HEK293T (cell line): ENCODE results near the gene LAMA3.

Experiments
- CTCF ChIA-PET: fragments of 350-600 bp; formaldehyde crosslinking; extraction: SDS; loops from one replicate; lab custom pipeline; 2021; ENCODE audit warnings: antibody characterized with exemption, inconsistent platforms; lab: Yijun Ruan, JAX
- POLR2A ChIA-PET: fragments of 350-600 bp; formaldehyde crosslinking; extraction: SDS; loops from one replicate; lab custom pipeline; 2020; ENCODE audit warnings: antibody characterized with exemption, inconsistent platforms; lab: Yijun Ruan, JAX
- DNase-seq: peaks from one replicate; pipeline ENCODE4 v3.0.0; 2012; ENCODE audit warnings: mixed read lengths; ENCODE audit errors: extremely low spot score
- ARNT ChIP-seq: fragments of 450-650 bp; IDR thresholded peaks from 2 replicates; pipeline ENCODE4 v1.6.1; 2017; ENCODE audit warnings: mild to moderate bottlenecking
- BHLHE40 ChIP-seq: fragments of 450-650 bp; IDR thresholded peaks from 2 replicates; pipeline ENCODE4 v1.6.1; 2016; ENCODE audit warnings: mild to moderate bottlenecking, moderate library complexity, borderline replicate concordance
- CTBP1 ChIP-seq: fragments of 450-650 bp; IDR thresholded peaks from 2 replicates; pipeline ENCODE4 v1.6.1; 2016; ENCODE audit warnings: borderline replicate concordance
- ELF4 ChIP-seq: fragments of 450-650 bp; IDR thresholded peaks from 2 replicates; pipeline ENCODE4 v1.6.1; 2017; ENCODE audit warnings: antibody characterized with exemption
- FOXA1 ChIP-seq: fragments of 450-650 bp; IDR thresholded peaks from 2 replicates; pipeline ENCODE4 v1.6.1; 2016; ENCODE audit warnings: mild to moderate bottlenecking
- FOXK2 ChIP-seq: fragments of 450-650 bp; IDR thresholded peaks from 2 replicates; pipeline ENCODE4 v1.6.1; 2016; ENCODE audit warnings: mild to moderate bottlenecking
- FOXM1 ChIP-seq: fragments of 450-650 bp; IDR thresholded peaks from 2 replicates; pipeline ENCODE4 v1.6.1; 2017; ENCODE audit warnings: mild to moderate bottlenecking, borderline replicate concordance
- HDGF ChIP-seq: fragments of 450-650 bp; IDR thresholded peaks from 2 replicates; pipeline ENCODE4 v1.6.1; 2017; ENCODE audit warnings: antibody characterized with exemption, borderline replicate concordance
- L3MBTL2 ChIP-seq: fragments of 450-650 bp; conservative IDR thresholded peaks from 2 replicates; pipeline ENCODE4 v1.6.1; 2016; ENCODE audit warnings: mild to moderate bottlenecking
- LEF1 ChIP-seq: fragments of 450-650 bp; IDR thresholded peaks from 2 replicates; pipeline ENCODE4 v1.6.1; 2017; ENCODE audit warnings: mild to moderate bottlenecking, borderline replicate concordance
- NFRKB ChIP-seq: fragments of 450-650 bp; IDR thresholded peaks from 2 replicates; pipeline ENCODE4 v1.6.1; 2016; ENCODE audit warnings: mild to moderate bottlenecking, moderate library complexity
- SP1 ChIP-seq: fragments of 450-650 bp; IDR thresholded peaks from 2 replicates; pipeline ENCODE4 v1.6.1; 2017
- SUZ12 ChIP-seq: fragments of 450-650 bp; IDR thresholded peaks from 2 replicates; pipeline ENCODE4 v1.6.1; 2016; ENCODE audit warnings: mild to moderate bottlenecking
- TARDBP ChIP-seq: fragments of 450-650 bp; IDR thresholded peaks from 2 replicates; pipeline ENCODE4 v1.6.1; 2016
- ZNF384 ChIP-seq: fragments of 450-650 bp; IDR thresholded peaks from 2 replicates; pipeline ENCODE4 v1.6.1; 2016
- TF ChIP-seq, protein P1 (sequence below): fragments of 450-650 bp; IDR thresholded peaks from 2 replicates; pipeline ENCODE4 v1.6.1; 2016

LAMA3 gene

DNA sequence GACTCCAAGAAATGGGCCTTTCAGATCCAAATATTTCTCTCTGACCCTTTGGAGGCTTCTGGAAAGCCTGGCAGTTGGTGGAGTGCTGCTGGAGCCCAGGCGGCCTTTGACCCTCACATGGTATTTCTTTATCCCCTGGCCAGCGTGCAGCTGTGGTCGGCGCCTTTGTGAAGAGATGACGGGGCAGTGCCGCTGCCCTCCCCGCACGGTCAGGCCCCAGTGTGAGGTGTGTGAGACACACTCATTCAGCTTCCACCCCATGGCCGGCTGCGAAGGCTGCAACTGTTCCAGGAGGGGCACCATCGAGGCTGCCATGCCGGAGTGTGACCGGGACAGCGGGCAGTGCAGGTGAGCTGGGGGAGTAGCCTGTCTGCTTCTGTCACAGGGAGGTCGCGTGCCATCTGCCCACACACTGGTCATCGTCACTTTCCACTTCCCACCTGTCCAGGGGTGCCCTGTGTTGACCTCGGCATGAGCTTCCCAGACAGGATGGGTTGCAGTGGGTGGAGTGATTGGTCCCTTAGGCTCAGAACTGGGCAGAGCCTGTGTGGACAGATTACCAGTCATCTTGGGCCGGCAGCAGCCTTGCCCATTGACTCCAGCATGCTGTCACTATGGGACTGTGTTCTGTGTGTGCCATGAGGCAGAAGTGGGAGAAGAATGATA, 158.2 kb downstream of the LAMA3 start:
- ChIA-PET CTCF (no interaction called here), POLR2A (no interaction called here)
- no peak for TF ChIP-seq FOXA1
- TF ChIP-seq CTBP1, result no peak
- TF ChIP-seq HDGF, result no peak
- no peak for TF ChIP-seq TARDBP
- TF ChIP-seq FOXM1, result no peak
- TF ChIP-seq SP1, result no peak
- no peak for TF ChIP-seq ELF4
- no peak for TF ChIP-seq ARNT
- TF ChIP-seq LEF1, result no peak
- TF ChIP-seq, protein P1, sequence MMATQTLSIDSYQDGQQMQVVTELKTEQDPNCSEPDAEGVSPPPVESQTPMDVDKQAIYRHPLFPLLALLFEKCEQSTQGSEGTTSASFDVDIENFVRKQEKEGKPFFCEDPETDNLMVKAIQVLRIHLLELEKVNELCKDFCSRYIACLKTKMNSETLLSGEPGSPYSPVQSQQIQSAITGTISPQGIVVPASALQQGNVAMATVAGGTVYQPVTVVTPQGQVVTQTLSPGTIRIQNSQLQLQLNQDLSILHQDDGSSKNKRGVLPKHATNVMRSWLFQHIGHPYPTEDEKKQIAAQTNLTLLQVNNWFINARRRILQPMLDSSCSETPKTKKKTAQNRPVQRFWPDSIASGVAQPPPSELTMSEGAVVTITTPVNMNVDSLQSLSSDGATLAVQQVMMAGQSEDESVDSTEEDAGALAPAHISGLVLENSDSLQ, result no peak
- TF ChIP-seq SUZ12, result no peak

DNA sequence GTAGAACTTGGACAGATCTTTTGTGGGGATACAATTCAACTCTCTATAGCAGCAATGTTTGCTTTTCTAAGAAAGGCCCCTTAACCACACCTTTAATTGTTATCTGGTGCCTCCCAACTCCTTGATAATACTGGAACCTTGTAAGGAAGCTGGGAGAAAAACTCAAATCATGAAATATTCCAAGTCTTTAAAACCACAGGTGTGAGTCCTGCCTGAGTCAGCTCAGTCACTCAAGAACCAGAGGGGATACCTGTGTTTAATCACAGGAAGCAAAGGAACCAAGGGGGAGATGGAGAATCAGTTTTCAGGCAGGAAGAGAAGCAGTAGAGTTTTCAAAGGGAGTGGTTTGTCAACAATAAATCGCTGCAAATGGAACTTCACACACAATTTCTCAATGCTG, 159.9 kb downstream of the LAMA3 start:
- CTCF ChIA-PET, result no interaction called here
- POLR2A ChIA-PET, result no interaction called here
- DNase-seq, result no peak
- TF ChIP-seq SP1, result no peak
- TF ChIP-seq L3MBTL2, result no peak
- TF ChIP-seq ZNF384, result no peak
- TF ChIP-seq ARNT, result no peak
- no peak for TF ChIP-seq BHLHE40
- TF ChIP-seq FOXM1, result no peak
- TF ChIP-seq FOXA1, result no peak
- no peak for TF ChIP-seq TARDBP
- TF ChIP-seq ELF4, result no peak
- no peak for TF ChIP-seq CTBP1
- no peak for TF ChIP-seq SUZ12
- no peak for TF ChIP-seq NFRKB
- TF ChIP-seq, protein P1, result no peak
- TF ChIP-seq LEF1, result no peak
- TF ChIP-seq FOXK2, result no peak
- no peak for TF ChIP-seq HDGF

More for the DNA sequence above, 158.2 kb downstream of the LAMA3 start:
- DNase-seq, result no peak

DNA sequence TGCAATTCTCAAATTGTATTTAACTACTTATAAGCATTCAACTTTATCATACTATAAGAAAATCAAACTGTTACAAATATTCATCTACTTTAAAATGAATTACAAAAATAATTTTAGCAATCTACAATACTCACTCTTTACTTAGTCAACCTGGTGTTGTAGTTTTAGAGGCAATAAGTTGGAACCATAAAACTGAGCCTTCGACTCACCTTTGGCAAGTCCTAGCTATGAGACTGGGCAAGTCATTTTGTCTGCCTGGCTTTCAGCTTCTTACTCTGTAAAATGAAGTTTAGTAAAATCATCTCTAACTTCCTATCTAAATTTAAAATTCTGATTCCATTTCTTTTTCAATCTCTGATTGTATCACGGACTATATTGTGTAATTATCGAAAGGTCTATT, 161.0 kb downstream of the LAMA3 start:
- ChIA-PET POLR2A (no interaction called here), CTCF (no interaction called here)
- no peak for DNase-seq
- TF ChIP-seq FOXM1, result no peak
- no peak for TF ChIP-seq FOXK2
- TF ChIP-seq ARNT, result no peak
- no peak for TF ChIP-seq L3MBTL2
- TF ChIP-seq BHLHE40, result no peak
- no peak for TF ChIP-seq HDGF
- TF ChIP-seq CTBP1, result no peak
- TF ChIP-seq FOXA1, result no peak

DNA sequence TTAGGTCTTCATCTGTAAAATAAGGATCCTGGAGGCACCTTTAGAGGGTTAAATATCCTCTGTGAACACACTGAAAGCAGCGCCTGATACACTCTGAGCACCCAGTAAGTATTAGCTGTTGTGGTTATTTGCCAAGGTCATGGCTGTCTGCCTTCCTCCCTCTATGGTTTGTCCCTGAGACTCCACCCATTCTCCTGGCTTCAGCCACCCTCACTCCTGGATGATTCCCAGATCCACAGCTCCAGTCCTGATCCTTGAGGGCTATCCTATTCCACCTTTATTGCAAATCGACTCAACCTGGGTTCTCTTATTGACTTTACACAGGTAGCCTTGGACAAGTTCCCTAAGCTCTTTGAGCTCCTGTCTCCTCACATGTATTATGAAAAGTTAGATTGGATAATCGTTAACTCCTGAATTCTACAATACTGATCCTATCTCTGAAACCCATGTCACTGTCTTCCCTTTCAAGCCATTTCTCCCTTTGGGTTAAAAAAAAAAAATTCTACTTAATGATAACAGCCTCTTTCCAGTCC, 162.3 kb downstream of the LAMA3 start:
- TF ChIP-seq ZNF384 (no peak), ELF4 (no peak), L3MBTL2 (no peak), NFRKB (no peak), ARNT (no peak), FOXA1 (no peak), LEF1 (no peak), HDGF (no peak), SP1 (no peak)
- POLR2A ChIA-PET, result no interaction called here
- CTCF ChIA-PET, result no interaction called here
- no peak for DNase-seq

DNA sequence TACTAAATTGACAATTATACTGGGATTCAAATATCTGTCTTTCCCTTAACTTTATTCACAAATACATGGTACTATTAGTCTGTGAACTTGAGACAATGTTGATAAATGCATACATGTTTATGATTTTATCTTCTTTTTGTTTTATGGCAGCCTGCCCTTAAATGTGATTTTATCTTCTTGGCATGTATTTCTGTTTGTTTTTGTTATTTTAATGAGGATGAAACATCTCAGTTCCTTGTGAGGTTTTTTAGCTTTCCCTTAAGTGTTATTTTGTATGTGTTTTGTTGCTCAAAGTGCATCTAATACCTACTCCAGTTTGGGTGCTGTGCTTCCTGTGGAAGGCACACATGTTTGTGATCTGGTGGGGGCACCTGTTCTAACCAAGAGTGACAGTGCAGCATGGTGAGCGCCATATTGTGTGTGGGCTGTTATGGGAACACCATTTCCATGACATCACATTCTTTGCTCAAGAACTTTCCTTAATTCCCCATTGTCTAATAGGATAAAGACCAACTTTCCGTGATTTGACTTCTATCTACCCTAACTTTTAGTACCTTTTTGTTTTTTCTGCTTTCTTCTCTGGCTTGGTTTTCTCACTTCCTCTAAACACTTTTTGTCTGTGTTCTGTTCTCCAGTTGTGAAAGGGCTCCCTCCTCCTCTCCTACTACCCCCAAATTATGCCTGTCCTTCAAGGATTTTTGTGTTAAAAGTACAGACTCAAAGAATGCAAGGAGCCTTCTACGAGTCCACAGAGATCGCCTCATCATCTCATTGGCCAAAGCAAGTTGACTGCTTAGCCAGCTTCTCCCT, 163.2 kb downstream of the LAMA3 start:
- ChIA-PET POLR2A (no interaction called here), CTCF (no interaction called here)
- no peak for DNase-seq
- TF ChIP-seq FOXM1 (no peak), ARNT (no peak), FOXK2 (no peak), BHLHE40 (no peak), LEF1 (no peak), ELF4 (no peak), ZNF384 (no peak), TARDBP (no peak), L3MBTL2 (no peak), SUZ12 (no peak), HDGF (no peak), SP1 (no peak), FOXA1 (no peak), CTBP1 (no peak), NFRKB (no peak)
- TF ChIP-seq, protein P1, result no peak
